Parathyroid adenoma (tissue), 2 donors: Measurements from ENCODE around the gene ZFYVE19.

ENCODE experiments used
- H2AFZ ChIP-seq: fragments of 300-600 bp; sonication (generic); one replicate; pipeline ENCODE4 v1.7.0; 2017; ENCODE audit warnings: antibody characterized with exemption, mild to moderate bottlenecking
- H3K27ac ChIP-seq: fragments of 300-600 bp; sonication (generic); one replicate; pipeline ENCODE4 v1.7.0; 2017
- H3K27me3 ChIP-seq: fragments of 300-600 bp; sonication (generic); one replicate; pipeline ENCODE4 v1.7.0; 2017; ENCODE audit warnings: low read length; ENCODE audit not compliant: control insufficient read depth, insufficient read depth
- H3K36me3 ChIP-seq: fragments of 300-600 bp; sonication (generic); one replicate; pipeline ENCODE4 v1.7.0; 2017; ENCODE audit warnings: low read length; ENCODE audit not compliant: control insufficient read depth, insufficient read depth
- H3K4me1 ChIP-seq: fragments of 300-600 bp; sonication (generic); one replicate; pipeline ENCODE4 v1.7.0; 2017; ENCODE audit warnings: control low read depth
- H3K4me2 ChIP-seq: fragments of 300-600 bp; sonication (generic); one replicate; pipeline ENCODE4 v1.7.0; 2017; ENCODE audit warnings: low read length
- H3K4me3 ChIP-seq: fragments of 300-600 bp; sonication (generic); one replicate; pipeline ENCODE4 v1.7.0; 2017; ENCODE audit warnings: low read depth, low read length
- H3K79me2 ChIP-seq: fragments of 300-600 bp; sonication (generic); one replicate; pipeline ENCODE4 v1.7.0; 2017; ENCODE audit warnings: control low read depth
- H3K9ac ChIP-seq: fragments of 300-600 bp; sonication (generic); one replicate; pipeline ENCODE4 v1.7.0; 2017; ENCODE audit warnings: mild to moderate bottlenecking
- H3K9me3 ChIP-seq: fragments of 300-600 bp; sonication (generic); one replicate; pipeline ENCODE4 v1.7.0; 2017; ENCODE audit warnings: low read length; ENCODE audit not compliant: control insufficient read depth
- CTCF ChIP-seq: fragments of 300-600 bp; sonication (generic); IDR thresholded peaks from one replicate; pipeline ENCODE4 v1.7.0; 2017; ENCODE audit warnings: antibody characterized with exemption, mild to moderate bottlenecking
- donor health status: primary hyperparathyroidism.

Gene ZFYVE19

GRCh38 chr15:40772014-40772413, 34.9 kb upstream of the ZFYVE19 start:
- Histone ChIP-seq H3K79me2 (no peaks in the 10 kb centered on the region), H3K4me3 (no peak overlapping the region), H3K36me3 (no peaks in the 10 kb centered on the region), H3K4me1 (no peaks in the 10 kb centered on the region), H2AFZ (no peak overlapping the region), H3K9me3 (no peaks in the 10 kb centered on the region), H3K27me3 (no peaks in the 10 kb centered on the region), H3K4me2 (no peak overlapping the region), H3K27ac (no peak overlapping the region), H3K9ac (no peak overlapping the region)
- no peak for TF ChIP-seq CTCF

- H3K79me2 ChIP-seq: peaks cover 5% of the 10 kb centered on the region
- H3K4me2 ChIP-seq: no peak overlapping the region
- no peak overlapping the region for H3K27ac ChIP-seq
- H3K9me3 ChIP-seq: no peaks in the 10 kb centered on the region
- H2AFZ ChIP-seq: no peak overlapping the region
- H3K27me3 ChIP-seq: no peaks in the 10 kb centered on the region
- no peaks in the 10 kb centered on the region for H3K4me1 ChIP-seq
- no peak for TF ChIP-seq CTCF
- no peak overlapping the region for H3K9ac ChIP-seq
- no peak overlapping the region for H3K4me3 ChIP-seq
- H3K36me3 ChIP-seq: no peaks in the 10 kb centered on the region
These were observed 33.4 kb upstream of the ZFYVE19 start for GRCh38 chr15:40773496-40773895.

GRCh38 chr15:40773902-40774301, 33.0 kb upstream of the ZFYVE19 start:
- H3K27me3 ChIP-seq: no peaks in the 10 kb centered on the region
- H3K79me2 ChIP-seq: peaks cover 8% of the 10 kb centered on the region
- H3K4me1 ChIP-seq: no peaks in the 10 kb centered on the region
- H3K4me2 ChIP-seq: no peak overlapping the region
- H3K27ac ChIP-seq: no peak overlapping the region
- TF ChIP-seq CTCF: no peak
- no peak overlapping the region for H3K9ac ChIP-seq
- H3K4me3 ChIP-seq: no peak overlapping the region
- H2AFZ ChIP-seq: no peak overlapping the region
- H3K9me3 ChIP-seq: no peaks in the 10 kb centered on the region
- H3K36me3 ChIP-seq: no peaks in the 10 kb centered on the region

GRCh38 chr15:40775007-40775406, 31.9 kb upstream of the ZFYVE19 start:
- H3K27me3 ChIP-seq: no peaks in the 10 kb centered on the region
- no peaks in the 10 kb centered on the region for H3K4me1 ChIP-seq
- no peaks in the 10 kb centered on the region for H3K36me3 ChIP-seq
- no peak for TF ChIP-seq CTCF
- no peak overlapping the region for H3K4me2 ChIP-seq
- H3K4me3 ChIP-seq: no peak overlapping the region
- H3K79me2 ChIP-seq: peaks cover 15% of the 10 kb centered on the region
- no peaks in the 10 kb centered on the region for H3K9me3 ChIP-seq
- H3K9ac ChIP-seq: no peak overlapping the region
- no peak overlapping the region for H3K27ac ChIP-seq
- H2AFZ ChIP-seq: no peak overlapping the region

- H3K4me1 ChIP-seq: no peaks in the 10 kb centered on the region
- H3K79me2 ChIP-seq: peaks cover 15% of the 10 kb centered on the region
- H3K9ac ChIP-seq: no peak overlapping the region
- H3K27ac ChIP-seq: no peak overlapping the region
- no peaks in the 10 kb centered on the region for H3K27me3 ChIP-seq
- no peak overlapping the region for H2AFZ ChIP-seq
- H3K4me3 ChIP-seq: no peak overlapping the region
- no peak for TF ChIP-seq CTCF
- no peak overlapping the region for H3K4me2 ChIP-seq
- no peaks in the 10 kb centered on the region for H3K36me3 ChIP-seq
- no peaks in the 10 kb centered on the region for H3K9me3 ChIP-seq
These were observed 31.0 kb upstream of the ZFYVE19 start for GRCh38 chr15:40775740-40776536.
